PC-9 (cell line): Measurements from ENCODE around the gene OTULIN.

ENCODE experiments used
- EZH2 ChIP-seq: fragments of 200-600 bp; sonication (generic); IDR thresholded peaks from 2 replicates; pipeline ENCODE4 v1.8.0; 2017; ENCODE audit warnings: antibody characterized with exemption, low read depth
- TF ChIP-seq, protein P1 (sequence below): fragments of 200-600 bp; sonication (generic); conservative IDR thresholded peaks from 2 replicates; pipeline ENCODE4 v1.6.1; 2017; ENCODE audit warnings: mixed run types, antibody characterized with exemption, mild to moderate bottlenecking, moderate library complexity

DNA sequence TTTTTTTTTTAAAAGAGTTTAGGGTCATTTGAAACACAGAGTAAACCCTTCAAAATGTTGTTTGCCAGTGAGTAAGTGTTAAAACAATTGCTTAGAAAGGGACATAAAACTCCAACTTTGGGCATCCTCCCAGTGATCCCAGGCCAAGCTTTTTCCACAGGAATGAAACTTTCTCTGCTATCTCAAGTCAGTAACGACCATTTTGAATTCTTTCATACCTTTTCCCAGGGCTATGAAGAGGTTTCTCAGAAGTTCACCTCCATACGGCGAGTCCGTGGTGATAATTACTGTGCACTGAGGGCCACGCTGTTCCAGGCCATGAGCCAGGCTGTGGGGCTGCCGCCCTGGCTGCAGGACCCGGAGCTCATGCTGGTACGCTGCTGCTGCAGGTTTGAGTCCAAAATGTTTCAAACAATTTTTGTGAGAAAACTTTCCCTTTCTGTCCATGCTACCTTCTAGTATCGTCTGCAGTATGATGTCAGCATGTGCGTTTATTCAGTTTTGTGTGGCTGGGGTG lies 16.8 kb downstream of the OTULIN start:
- TF ChIP-seq, protein P1, sequence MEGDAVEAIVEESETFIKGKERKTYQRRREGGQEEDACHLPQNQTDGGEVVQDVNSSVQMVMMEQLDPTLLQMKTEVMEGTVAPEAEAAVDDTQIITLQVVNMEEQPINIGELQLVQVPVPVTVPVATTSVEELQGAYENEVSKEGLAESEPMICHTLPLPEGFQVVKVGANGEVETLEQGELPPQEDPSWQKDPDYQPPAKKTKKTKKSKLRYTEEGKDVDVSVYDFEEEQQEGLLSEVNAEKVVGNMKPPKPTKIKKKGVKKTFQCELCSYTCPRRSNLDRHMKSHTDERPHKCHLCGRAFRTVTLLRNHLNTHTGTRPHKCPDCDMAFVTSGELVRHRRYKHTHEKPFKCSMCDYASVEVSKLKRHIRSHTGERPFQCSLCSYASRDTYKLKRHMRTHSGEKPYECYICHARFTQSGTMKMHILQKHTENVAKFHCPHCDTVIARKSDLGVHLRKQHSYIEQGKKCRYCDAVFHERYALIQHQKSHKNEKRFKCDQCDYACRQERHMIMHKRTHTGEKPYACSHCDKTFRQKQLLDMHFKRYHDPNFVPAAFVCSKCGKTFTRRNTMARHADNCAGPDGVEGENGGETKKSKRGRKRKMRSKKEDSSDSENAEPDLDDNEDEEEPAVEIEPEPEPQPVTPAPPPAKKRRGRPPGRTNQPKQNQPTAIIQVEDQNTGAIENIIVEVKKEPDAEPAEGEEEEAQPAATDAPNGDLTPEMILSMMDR = no peak
- no peak for TF ChIP-seq EZH2
